Endothelial cell of umbilical vein (primary cell): ENCODE measurements around the gene PRR5L. TPM values are rescaled to one million over a fixed set of nuclear protein-coding genes. Genes with fewer than 3 reads are reported as not detected.

Source experiments
- BruUV-seq: library from RNA; stranded (reverse); fragments of 400-500 nt; replicated peaks from 2 replicates; lab custom pipeline; 2021; lab: Mats Ljungman, UMichigan
- CTCF ChIA-PET: fragments of 300-600, 350-600 bp; sonication (Branson Sonifier 250); formaldehyde crosslinking; loops from one replicate; lab custom pipeline; 2021; ENCODE audit warnings: antibody characterized with exemption, inconsistent platforms; lab: Charles Lee
- POLR2A ChIA-PET: fragments of 300-600, 350-600 bp; sonication (Branson Sonifier 250); formaldehyde crosslinking; loops from one replicate; lab custom pipeline; 2021; ENCODE audit warnings: antibody characterized with exemption, inconsistent platforms; lab: Charles Lee
- DNase-seq: peaks from one replicate; pipeline ENCODE4 v3.0.0-alpha.2; 2011; ENCODE audit warnings: low read depth, low spot score
- FAIRE-seq: peaks from 2 replicates; lab custom pipeline; 2011; peaks lifted over from hg19 to GRCh38; lab: Jason Lieb, UNC
- H2AFZ ChIP-seq: 2 replicates; pipeline ENCODE4 v1.6.0; 2012; ENCODE audit warnings: low read depth, low read length, control low read depth, inconsistent platforms
- H3K27ac ChIP-seq: 2 replicates; pipeline ENCODE4 v1.5.1; 2011; ENCODE audit warnings: low read depth, mild to moderate bottlenecking, control low read depth, low read length, moderate library complexity; ENCODE audit not compliant: insufficient read depth
- H3K27me3 ChIP-seq, 2 experiments: 2 replicates each; pipeline versions ENCODE4 v1.6.0 to v1.6.1; 2011; ENCODE audit warnings: low read length in 2 of 2, mixed read lengths in 1 of 2; ENCODE audit not compliant: control insufficient read depth in 2 of 2, insufficient read depth in 2 of 2
- H3K36me3 ChIP-seq, 2 experiments: 2 replicates in 1 of 2; 3 replicates in 1 of 2; pipeline ENCODE4 v1.5.1; 2011; ENCODE audit warnings: low read length in 2 of 2, mild to moderate bottlenecking in 1 of 2, moderate library complexity in 1 of 2; ENCODE audit not compliant: control insufficient read depth in 2 of 2, insufficient read depth in 2 of 2; ENCODE audit errors: extremely low read depth in 1 of 2
- H3K4me1 ChIP-seq: 3 replicates; pipeline ENCODE4 v1.5.1; 2011; ENCODE audit warnings: mild to moderate bottlenecking, low read length; ENCODE audit not compliant: control insufficient read depth, insufficient read depth; ENCODE audit errors: extremely low read depth
- H3K4me2 ChIP-seq: 2 replicates; pipeline ENCODE4 v1.6.1; 2011; ENCODE audit warnings: low read length, control low read depth, mixed read lengths; ENCODE audit not compliant: insufficient read depth
- H3K4me3 ChIP-seq, 3 experiments: fragments of 200-600 bp in 1 of 3; sonication (generic), shearing (Covaris generic) in 1 of 3; replicated peaks in 1 of 3; 2 replicates each; pipeline ENCODE4 v1.5.1; 2011 to 2016; ENCODE audit warnings: control low read depth in 3 of 3, low read length in 3 of 3, mild to moderate bottlenecking in 2 of 3, inconsistent platforms in 1 of 3, low read depth in 1 of 3, moderate library complexity in 1 of 3; ENCODE audit not compliant: insufficient read depth in 1 of 3
- H3K79me2 ChIP-seq: 2 replicates; pipeline ENCODE4 v1.6.0; 2012; ENCODE audit warnings: low read length, inconsistent platforms; ENCODE audit not compliant: control insufficient read depth, insufficient read depth
- H3K9ac ChIP-seq: replicated peaks from 2 replicates; pipeline ENCODE3; 2011; ENCODE audit warnings: low read length, control low read depth; ENCODE audit not compliant: insufficient read depth; ENCODE audit errors: extremely low read depth
- H3K9me1 ChIP-seq: replicated peaks from 3 replicates; pipeline ENCODE4 v1.6.0; 2011; ENCODE audit warnings: mild to moderate bottlenecking, low read length; ENCODE audit not compliant: control insufficient read depth, insufficient read depth; ENCODE audit errors: extremely low read depth
- H3K9me3 ChIP-seq: replicated peaks from 2 replicates; pipeline ENCODE4 v1.5.1; 2012; ENCODE audit warnings: low read length, inconsistent platforms; ENCODE audit not compliant: control insufficient read depth, insufficient read depth
- H4K20me1 ChIP-seq: replicated peaks from 2 replicates; pipeline ENCODE3; 2011; ENCODE audit warnings: mild to moderate bottlenecking, low read length; ENCODE audit not compliant: control insufficient read depth, insufficient read depth; ENCODE audit errors: extremely low read depth
- CTCF ChIP-seq, 2 donors: IDR thresholded peaks; 1 replicate in 1 of 2; 2 replicates in 1 of 2; pipeline ENCODE4 v1.5.1; 2011; ENCODE audit warnings: low read length in 2 of 2, mild to moderate bottlenecking in 2 of 2, moderate library complexity in 2 of 2, control low read depth in 1 of 2, inconsistent platforms in 1 of 2, low read depth in 1 of 2; ENCODE audit not compliant: insufficient read depth in 1 of 2; ENCODE audit errors: extremely low read depth in 1 of 2
- EZH2 ChIP-seq: IDR thresholded peaks from 2 replicates; pipeline ENCODE4 v1.6.1; 2012; ENCODE audit warnings: borderline replicate concordance, low read depth, mild to moderate bottlenecking, moderate library complexity, low read length, inconsistent platforms; ENCODE audit not compliant: severe bottlenecking
- FOS ChIP-seq: IDR thresholded peaks from 2 replicates; pipeline ENCODE4 v1.6.1; 2011; ENCODE audit warnings: mild to moderate bottlenecking, low read length, moderate library complexity, borderline replicate concordance; ENCODE audit not compliant: insufficient read depth
- GATA2 ChIP-seq: IDR thresholded peaks from 2 replicates; pipeline ENCODE4 v1.7.0; 2011; ENCODE audit warnings: low read depth, mild to moderate bottlenecking, moderate library complexity, mixed read lengths, low read length; ENCODE audit not compliant: insufficient read length, insufficient read depth
- JUN ChIP-seq: IDR thresholded peaks from 2 replicates; pipeline ENCODE4 v1.6.1; 2011; ENCODE audit warnings: borderline replicate concordance, low read depth; ENCODE audit not compliant: insufficient read length, insufficient read depth
- MYC ChIP-seq: IDR thresholded peaks from one replicate; pipeline ENCODE4 v1.6.1; 2011; ENCODE audit warnings: mild to moderate bottlenecking, low read depth, low read length
- POLR2A ChIP-seq: IDR thresholded peaks from 2 replicates; pipeline ENCODE4 v1.6.1; 2012; ENCODE audit warnings: low read depth, mild to moderate bottlenecking, control low read depth, low read length
- POLR2AphosphoS5 ChIP-seq: IDR thresholded peaks from 2 replicates; pipeline ENCODE4 v1.6.1; 2012; ENCODE audit warnings: low read depth, mild to moderate bottlenecking, control low read depth, low read length, moderate library complexity; ENCODE audit not compliant: insufficient read depth
- dilution Hi-C: fragments of 300-500 bp; cut with MboI; formaldehyde crosslinking; loops from one replicate; pipeline ENCODE4 v1.15.0; 2019; ENCODE audit warnings: low sequenced_read_pairs; ENCODE audit not compliant: extremely low pct_ligation_motif_present
- intact Hi-C: fragments of 100-400 bp; cut with micrococcal nuclease; formaldehyde crosslinking; loops from one replicate; pipeline ENCODE4 v1.10.0; 2022
- polyA plus RNA-seq, 4 experiments: library from polyadenylated mRNA; depleted of rRNA in 3 of 4; stranded (reverse) in 3 of 4; unstranded in 1 of 4; fragments of >200 nt; gene quantifications; 2 replicates each; pipeline versions ENCODE4 v1.2.1 to v1.2.3, GENCODE V29; 2011 to 2012; ENCODE audit warnings: missing spikeins in 1 of 4
- total RNA-seq: library from RNA; stranded (reverse); gene quantifications from 2 replicates; pipeline ENCODE4 v1.2.3, GENCODE V29; 2021
- TF ChIP-seq, protein P1 (sequence below): IDR thresholded peaks from 2 replicates; pipeline ENCODE4 v1.6.1; 2011; ENCODE audit not compliant: insufficient read depth, insufficient read length

PRR5L gene
- total and polyA plus RNA-seq, 2 donors (not counting 3 experiments of a cell fraction or from before 2014, with no cell fraction given), result 2.5 to 6.1 TPM

DNA sequence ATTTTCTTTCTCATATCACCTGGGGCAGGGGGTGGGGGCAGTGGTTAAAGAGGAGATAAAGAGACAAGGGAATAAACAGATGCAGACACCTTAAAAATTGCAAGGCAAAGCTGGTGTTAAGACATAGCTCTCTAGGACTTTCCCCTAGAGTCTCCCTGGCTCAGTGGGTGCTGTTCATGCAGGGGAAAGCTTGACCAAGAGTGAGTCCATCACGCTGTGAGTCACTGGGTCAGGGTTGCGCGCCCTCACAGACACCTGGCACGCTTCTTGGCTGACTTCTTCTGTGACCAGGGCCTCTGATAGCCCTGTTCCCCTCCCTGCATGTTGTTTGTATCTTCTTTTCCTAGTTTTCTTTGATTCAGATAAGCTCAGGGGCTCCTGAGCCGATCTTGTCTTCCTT is 38.7 kb upstream of the PRR5L start:
- no peak for TF ChIP-seq POLR2AphosphoS5
- TF ChIP-seq POLR2A, result no peak
- TF ChIP-seq JUN, result no peak
- no peak for TF ChIP-seq CTCF (IDR thresholded peaks at IDR 0.05; ENCODE audit: extremely low read depth in 1 of 2, insufficient read depth in 1 of 2, low read depth in 1 of 2, low read length in 2 of 2)
- no peak for TF ChIP-seq EZH2
- TF ChIP-seq GATA2, result no peak
- TF ChIP-seq MYC, result no peak
- TF ChIP-seq, protein P1, sequence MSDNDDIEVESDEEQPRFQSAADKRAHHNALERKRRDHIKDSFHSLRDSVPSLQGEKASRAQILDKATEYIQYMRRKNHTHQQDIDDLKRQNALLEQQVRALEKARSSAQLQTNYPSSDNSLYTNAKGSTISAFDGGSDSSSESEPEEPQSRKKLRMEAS, result no peak
- no peak for TF ChIP-seq FOS
- H3K9me1 ChIP-seq, result no peaks in the 10 kb centered on the region
- no peaks in the 10 kb centered on the region for H3K79me2 ChIP-seq
- POLR2A ChIA-PET, result no interaction called here
- no peak overlapping the region for H3K9ac ChIP-seq
- no peak overlapping the region for H2AFZ ChIP-seq
- H3K4me3 ChIP-seq, result no peak overlapping the region
- H3K4me2 ChIP-seq, result no peak overlapping the region
- DNase-seq, result peak; percentile 29
- CTCF ChIA-PET, result interaction anchor here (0.8 to 6.9 kb wide), 31 partner anchors 8 to 769 kb away, joined by 3 to 266 read pairs (median 6); partner anchors contain the start of gene FJX1
- no peak overlapping the region for H3K27ac ChIP-seq
- H3K36me3 ChIP-seq, result no peaks in the 10 kb centered on the region
- intact Hi-C loops, result loop anchor here (5.0 kb wide), 1 partner anchor 305 kb away; no protein-coding TSS in a partner anchor
- H3K4me1 ChIP-seq, result no peaks in the 10 kb centered on the region
- H4K20me1 ChIP-seq, result no peaks in the 10 kb centered on the region
- FAIRE-seq, result no peak
- dilution Hi-C loops, result loop anchor here (25.0 kb wide), 2 partner anchors 445 to 645 kb away; partner anchors contain the start of gene FJX1
- H3K9me3 ChIP-seq, result no peaks in the 10 kb centered on the region
- no peaks in the 10 kb centered on the region for H3K27me3 ChIP-seq
- no TSS peak for BruUV-seq
